Natural killer cell treated with Interleukin-12 subunit alpha and Interleukin-12 subunit beta and Interleukin-15 and Interleukin-18, amount 100 ng/mL, for 72 hours (primary cell): ENCODE results near the gene GUCY1A1. TPM values are rescaled to one million over a fixed set of nuclear protein-coding genes. Genes with fewer than 3 reads are reported as not detected.

Experiments
- ATAC-seq, 2 donors: fragments of 150-1000 bp; cut with Tn5 transposase in 1 of 2; sonication (Bioruptor Pico), chemical (Tn5 transposase) in 1 of 2; 2 replicates each; pipeline ENCODE4 v1.10.0; 2021
- DNase-seq: peaks from one replicate; pipeline ENCODE4 v3.0.0; 2022; ENCODE audit warnings: low spot score
- H3K27ac Mint-ChIP-seq, 2 donors: 1 replicate in 1 of 2; 2 replicates in 1 of 2; pipeline ENCODE4 v1.8.0; 2022; ENCODE audit warnings: mixed read lengths in 2 of 2, mild to moderate bottlenecking in 1 of 2, moderate library complexity in 1 of 2
- H3K27me3 Mint-ChIP-seq, 2 donors: 1 replicate in 1 of 2; 2 replicates in 1 of 2; pipeline ENCODE4 v1.8.0; 2022; ENCODE audit warnings: mixed read lengths in 2 of 2
- H3K36me3 Mint-ChIP-seq: one replicate; pipeline ENCODE4 v1.8.0; 2022; ENCODE audit warnings: mixed read lengths
- H3K4me1 Mint-ChIP-seq, 2 donors: 1 replicate in 1 of 2; 2 replicates in 1 of 2; pipeline ENCODE4 v1.8.0; 2022; ENCODE audit warnings: low read depth in 2 of 2, mixed read lengths in 2 of 2, mild to moderate bottlenecking in 1 of 2
- H3K4me3 Mint-ChIP-seq: one replicate; pipeline ENCODE4 v1.8.0; 2022; ENCODE audit warnings: mixed read lengths
- H3K9me3 Mint-ChIP-seq: 2 replicates; pipeline ENCODE4 v1.8.0; 2022; ENCODE audit warnings: mixed read lengths
- total RNA-seq, 2 donors: library from RNA; stranded (reverse); gene quantifications; one replicate each; pipeline ENCODE4 v1.2.3, GENCODE V29; 2022

GUCY1A1 gene
- total RNA-seq, 2 donors from 2014 or later, result 0.64 to 0.95 TPM

DNA sequence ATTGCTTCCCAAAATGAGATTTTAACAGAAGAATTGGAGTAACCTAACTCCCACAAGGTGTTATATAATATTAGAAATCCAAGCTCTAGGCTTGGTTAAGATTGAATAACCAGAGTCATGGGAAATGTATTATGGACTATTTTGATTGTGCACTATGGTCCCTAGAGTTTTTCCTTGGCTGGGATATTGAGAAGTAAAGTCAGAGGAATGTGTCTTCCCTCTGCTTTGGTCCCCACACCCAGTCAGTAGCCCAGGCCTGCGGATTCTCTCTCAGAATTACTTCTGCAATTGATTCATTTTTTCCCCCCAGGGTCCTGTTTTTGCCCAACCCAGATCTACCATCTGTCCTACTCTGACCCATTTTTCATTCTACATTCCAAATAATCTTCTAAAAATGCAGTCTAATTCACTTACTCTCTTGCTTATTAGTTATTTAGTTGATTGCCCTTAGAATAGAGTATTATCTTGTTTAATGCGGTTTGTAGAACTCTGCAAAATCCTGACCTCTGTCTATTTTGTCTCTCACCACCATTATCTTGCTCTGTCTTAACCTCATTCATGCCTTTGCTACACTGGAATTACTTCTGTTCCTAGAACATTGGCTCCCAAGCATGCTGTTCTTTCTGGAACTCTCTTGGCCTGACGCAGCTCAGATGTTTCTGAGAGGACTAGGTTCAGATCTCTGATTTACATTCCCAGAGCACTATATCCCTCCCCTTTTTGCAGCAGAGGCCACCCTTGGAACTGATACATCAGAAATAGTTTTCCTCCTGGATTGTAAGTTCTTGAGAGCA is 23.6 kb downstream of the GUCY1A1 start:
- H3K27me3 Mint-ChIP-seq, result no peaks in the 10 kb centered on the region
- DNase-seq (no peak), ATAC-seq (no peak)
- no peaks in the 10 kb centered on the region for H3K9me3 Mint-ChIP-seq
- no peaks in the 10 kb centered on the region for H3K36me3 Mint-ChIP-seq
- no peak overlapping the region for H3K27ac Mint-ChIP-seq
- H3K4me1 Mint-ChIP-seq, result no peaks in the 10 kb centered on the region
- H3K4me3 Mint-ChIP-seq, result no peak overlapping the region

DNA sequence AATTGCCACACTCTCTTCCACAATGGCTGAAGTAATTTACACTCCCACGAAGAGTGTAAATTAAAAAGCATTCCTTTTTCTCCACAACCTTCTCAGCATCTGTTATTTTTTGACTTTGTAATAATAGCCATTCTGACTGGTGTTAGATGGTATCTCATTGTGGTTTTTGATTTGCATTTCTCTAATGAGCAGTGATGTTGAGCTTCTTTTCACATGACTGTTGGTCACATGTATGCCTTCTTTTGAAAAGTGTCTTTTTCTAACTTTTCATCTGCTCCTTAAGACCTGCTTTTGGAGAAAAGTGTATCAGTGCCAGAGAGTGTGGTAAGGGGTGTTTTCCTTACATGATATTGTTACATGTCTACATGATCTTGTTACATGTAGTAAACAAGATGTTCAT is 25.7 kb downstream of the GUCY1A1 start:
- H3K4me1 Mint-ChIP-seq, result no peaks in the 10 kb centered on the region
- no peaks in the 10 kb centered on the region for H3K27me3 Mint-ChIP-seq
- no peaks in the 10 kb centered on the region for H3K9me3 Mint-ChIP-seq
- ATAC-seq, result no peak
- no peak overlapping the region for H3K4me3 Mint-ChIP-seq
- DNase-seq, result no peak
- no peaks in the 10 kb centered on the region for H3K36me3 Mint-ChIP-seq
- H3K27ac Mint-ChIP-seq, result no peak overlapping the region

DNA sequence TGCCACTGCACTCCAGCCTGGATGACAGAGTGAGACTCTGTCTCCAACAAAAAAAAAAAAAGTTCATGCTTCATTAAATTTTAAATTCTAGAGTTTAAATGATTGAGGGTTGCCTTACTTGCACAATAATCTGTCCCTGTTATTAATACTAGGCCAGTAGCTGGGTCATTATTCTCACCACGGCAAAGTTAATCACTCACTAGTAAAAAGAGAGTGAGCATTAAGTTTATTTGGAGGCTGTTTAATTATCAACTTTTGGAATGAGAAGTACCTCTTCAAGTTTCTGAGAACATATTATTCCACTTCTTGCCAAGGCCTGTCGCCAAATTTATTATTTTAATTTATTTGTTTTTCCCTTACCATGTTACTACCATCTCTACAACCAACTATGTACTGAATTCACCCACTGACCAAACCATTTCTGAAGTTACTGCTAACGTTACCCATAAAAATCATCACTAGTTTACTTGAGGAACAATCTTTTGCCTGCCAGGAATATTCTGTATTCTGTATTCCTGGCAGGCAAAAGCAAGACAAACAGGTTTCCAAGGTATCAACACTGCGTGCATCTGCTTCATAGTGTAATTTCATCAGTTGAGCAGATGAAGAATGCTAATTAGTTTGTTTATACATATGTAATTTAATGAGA is 26.5 kb downstream of the GUCY1A1 start:
- Mint-ChIP-seq H3K4me1 (no peaks in the 10 kb centered on the region), H3K27ac (no peak overlapping the region), H3K36me3 (no peaks in the 10 kb centered on the region), H3K4me3 (no peak overlapping the region), H3K27me3 (no peaks in the 10 kb centered on the region), H3K9me3 (no peaks in the 10 kb centered on the region)
- no peak for DNase-seq
- ATAC-seq, result no peak

DNA sequence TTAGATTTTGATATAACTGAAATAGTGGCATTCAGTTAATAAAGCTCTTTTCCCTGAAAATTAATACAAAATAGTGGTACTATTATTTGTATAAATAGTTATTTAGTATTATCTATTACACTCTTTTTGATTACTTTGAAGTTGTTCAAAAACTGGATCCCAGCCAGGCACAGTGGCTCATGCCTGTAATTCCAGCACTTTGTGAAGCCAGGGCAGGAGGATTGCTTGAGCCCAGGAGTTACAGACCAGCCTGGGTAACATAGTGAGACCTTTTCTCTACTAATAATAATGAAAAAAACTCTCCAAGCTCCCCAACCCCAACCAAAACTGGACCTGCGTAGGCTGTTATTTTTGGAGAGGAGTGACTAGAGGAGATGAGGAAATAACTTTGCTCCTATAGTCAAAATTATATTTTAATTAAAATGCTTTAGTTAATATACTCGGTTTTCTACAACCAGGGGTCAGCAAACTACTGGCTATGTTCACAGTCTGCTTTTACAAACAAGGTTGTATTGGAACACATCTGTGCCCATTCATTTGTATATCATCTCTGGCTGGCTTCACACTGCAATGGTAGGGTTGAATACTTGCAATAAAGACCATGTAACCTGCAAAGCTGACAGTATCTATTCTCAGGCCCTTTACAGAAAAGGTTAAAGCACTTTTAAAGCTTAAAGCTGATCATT is 27.6 kb downstream of the GUCY1A1 start:
- no peak overlapping the region for H3K27ac Mint-ChIP-seq
- H3K4me1 Mint-ChIP-seq, result no peaks in the 10 kb centered on the region

DNA sequence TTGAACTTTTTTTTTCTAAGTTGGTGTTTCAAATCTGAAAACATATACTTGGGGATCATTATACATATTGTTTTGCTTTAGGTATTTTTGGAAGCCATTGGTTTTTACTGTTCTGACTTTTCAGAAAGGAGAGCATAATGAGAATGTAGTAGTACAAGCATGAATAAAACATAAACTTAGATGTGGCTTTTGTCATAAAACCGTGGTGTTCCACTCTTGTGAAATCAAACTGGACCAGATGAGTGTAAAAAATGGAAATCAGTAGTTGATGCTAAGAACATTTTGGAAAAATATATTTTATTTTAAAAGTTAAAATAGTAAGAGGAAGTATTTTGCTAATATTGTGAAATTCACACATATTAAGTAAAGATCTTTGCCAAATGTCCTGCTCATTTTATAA is 29.6 kb downstream of the GUCY1A1 start:
- Mint-ChIP-seq H3K4me1 (no peaks in the 10 kb centered on the region), H3K27me3 (no peaks in the 10 kb centered on the region), H3K36me3 (no peaks in the 10 kb centered on the region), H3K27ac (no peak overlapping the region), H3K9me3 (no peaks in the 10 kb centered on the region), H3K4me3 (no peak overlapping the region)
- ATAC-seq, result no peak
- no peak for DNase-seq

More for the DNA sequence above, 27.6 kb downstream of the GUCY1A1 start:
- H3K9me3 Mint-ChIP-seq, result no peaks in the 10 kb centered on the region
- no peaks in the 10 kb centered on the region for H3K27me3 Mint-ChIP-seq
- no peak overlapping the region for H3K4me3 Mint-ChIP-seq
- ATAC-seq (no peak), DNase-seq (no peak)
- no peaks in the 10 kb centered on the region for H3K36me3 Mint-ChIP-seq

DNA sequence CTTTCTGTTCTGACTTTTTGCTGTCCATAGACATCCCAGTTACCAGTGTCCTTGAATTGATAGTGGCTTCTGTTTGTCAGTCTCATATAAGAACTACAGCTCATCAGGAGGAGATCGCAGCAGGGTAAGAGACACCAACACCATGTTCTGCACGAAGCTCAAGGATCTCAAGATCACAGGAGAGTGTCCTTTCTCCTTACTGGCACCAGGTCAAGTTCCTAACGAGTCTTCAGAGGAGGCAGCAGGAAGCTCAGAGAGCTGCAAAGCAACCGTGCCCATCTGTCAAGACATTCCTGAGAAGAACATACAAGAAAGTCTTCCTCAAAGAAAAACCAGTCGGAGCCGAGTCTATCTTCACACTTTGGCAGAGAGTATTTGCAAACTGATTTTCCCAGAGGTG is 30.1 kb downstream of the GUCY1A1 start:
- Mint-ChIP-seq H3K27ac (no peak overlapping the region), H3K36me3 (no peaks in the 10 kb centered on the region), H3K27me3 (no peaks in the 10 kb centered on the region), H3K4me3 (no peak overlapping the region), H3K9me3 (no peaks in the 10 kb centered on the region), H3K4me1 (no peaks in the 10 kb centered on the region)
- no peak for ATAC-seq
- no peak for DNase-seq

DNA sequence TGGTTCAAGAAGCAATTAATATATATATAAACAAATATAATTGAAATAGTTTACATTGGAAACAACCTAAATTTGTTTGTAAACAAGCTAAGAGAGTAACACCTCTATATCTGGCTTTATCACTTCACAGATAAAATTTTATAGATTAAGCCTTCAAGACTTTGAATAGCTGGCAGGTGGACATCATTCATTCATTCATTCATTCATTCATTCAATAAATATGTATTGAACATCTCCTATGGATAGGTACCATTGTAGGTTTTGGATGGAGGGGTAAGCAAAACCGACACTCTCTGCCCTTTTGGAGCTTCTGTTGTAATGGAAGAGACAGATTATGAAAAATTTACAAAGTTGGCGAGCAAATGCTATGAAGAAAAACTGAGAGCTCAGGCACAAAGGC is 35.2 kb downstream of the GUCY1A1 start:
- Mint-ChIP-seq H3K27ac (no peak overlapping the region), H3K9me3 (no peaks in the 10 kb centered on the region), H3K27me3 (no peaks in the 10 kb centered on the region), H3K4me1 (no peaks in the 10 kb centered on the region), H3K4me3 (no peak overlapping the region), H3K36me3 (no peaks in the 10 kb centered on the region)
- DNase-seq (no peak), ATAC-seq (no peak)

DNA sequence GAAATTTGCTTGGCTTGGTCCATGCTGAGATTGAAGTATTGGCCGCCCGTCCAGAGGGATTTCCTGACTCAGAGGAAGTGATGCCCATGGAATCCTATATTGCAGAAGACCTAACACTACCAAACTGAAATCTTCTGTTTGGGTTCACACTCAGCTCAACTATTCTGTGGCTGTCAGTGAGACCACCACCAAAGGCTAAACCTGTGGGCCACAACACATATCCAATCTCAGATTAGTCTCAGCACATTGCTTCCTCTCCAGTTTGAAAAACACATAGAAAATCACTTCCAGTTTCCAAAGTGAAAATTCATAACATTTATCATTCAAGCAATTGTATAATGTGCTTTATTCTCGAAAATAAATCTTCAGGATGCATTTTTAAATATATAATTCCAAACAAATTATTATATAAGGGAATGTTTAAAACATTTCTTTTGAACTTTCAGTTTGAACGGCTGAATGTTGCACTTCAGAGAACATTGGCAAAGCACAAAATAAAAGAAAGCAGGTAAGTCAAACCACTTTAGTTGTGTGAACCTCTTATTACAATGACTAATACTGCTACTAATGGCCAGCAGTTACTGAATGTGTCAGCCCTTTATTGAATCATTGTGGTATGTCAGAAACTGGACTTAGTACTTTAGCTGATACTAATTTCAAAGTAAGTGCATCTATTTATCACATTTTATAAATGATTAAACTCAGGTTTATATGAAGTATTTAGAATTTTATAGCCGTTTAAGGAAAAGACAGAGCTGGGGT is 37.0 kb downstream of the GUCY1A1 start:
- H3K27me3 Mint-ChIP-seq, result no peaks in the 10 kb centered on the region
- H3K27ac Mint-ChIP-seq, result no peak overlapping the region
- DNase-seq (no peak), ATAC-seq (no peak)
- no peaks in the 10 kb centered on the region for H3K36me3 Mint-ChIP-seq
- H3K4me3 Mint-ChIP-seq, result no peak overlapping the region
- H3K4me1 Mint-ChIP-seq, result no peaks in the 10 kb centered on the region
- H3K9me3 Mint-ChIP-seq, result no peaks in the 10 kb centered on the region

DNA sequence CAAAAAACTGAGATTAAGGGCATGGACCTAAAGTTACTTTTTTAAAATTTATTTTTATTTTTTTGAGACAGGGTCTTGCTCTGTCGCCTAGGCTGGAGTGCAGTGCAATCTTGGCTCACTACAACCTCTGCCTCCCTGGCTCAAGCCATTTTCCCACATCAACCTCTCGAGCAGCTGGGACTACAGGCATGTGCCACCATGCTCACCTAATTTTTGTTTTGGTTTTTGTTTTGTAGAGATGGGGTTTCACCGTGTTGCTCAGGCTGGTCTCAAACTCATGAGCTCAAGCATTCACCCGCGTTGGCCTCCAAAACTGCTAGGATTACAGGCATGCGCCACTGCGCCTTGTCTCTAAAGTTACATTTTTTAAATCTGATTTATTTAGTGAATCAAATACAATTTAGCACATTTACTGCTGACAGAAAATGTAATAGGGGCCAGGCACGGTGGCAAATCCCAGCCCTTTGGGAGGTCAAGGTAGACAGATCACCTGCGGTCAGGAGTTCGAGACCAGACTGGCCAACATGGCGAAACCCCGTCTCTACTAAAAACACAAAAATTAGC is 38.3 kb downstream of the GUCY1A1 start:
- ATAC-seq (no peak), DNase-seq (no peak)
- no peaks in the 10 kb centered on the region for H3K4me1 Mint-ChIP-seq
- H3K36me3 Mint-ChIP-seq, result no peaks in the 10 kb centered on the region
- no peak overlapping the region for H3K27ac Mint-ChIP-seq
- H3K27me3 Mint-ChIP-seq, result no peaks in the 10 kb centered on the region
- H3K4me3 Mint-ChIP-seq, result no peak overlapping the region
- no peaks in the 10 kb centered on the region for H3K9me3 Mint-ChIP-seq

DNA sequence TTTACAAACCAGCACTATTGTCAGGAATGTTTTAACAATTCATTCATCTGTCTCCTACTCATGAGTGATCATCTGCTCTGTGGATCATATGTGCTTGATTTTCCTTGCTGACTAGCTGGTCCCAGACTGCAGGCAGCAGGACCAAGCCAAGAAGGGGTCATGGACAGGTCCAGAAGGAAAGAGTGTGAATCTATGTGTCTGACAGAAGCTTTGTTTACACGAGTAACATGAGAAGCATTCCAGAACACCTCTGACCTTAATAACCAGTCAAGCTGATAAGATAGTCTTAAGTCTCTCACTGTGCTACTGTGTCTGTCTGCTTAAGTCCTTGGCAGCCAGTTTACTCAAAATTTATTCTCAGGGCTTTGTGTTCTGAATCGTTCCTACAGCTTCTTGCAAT is 39.0 kb downstream of the GUCY1A1 start:
- Mint-ChIP-seq H3K27me3 (no peaks in the 10 kb centered on the region), H3K27ac (no peak overlapping the region), H3K4me3 (no peak overlapping the region), H3K4me1 (no peaks in the 10 kb centered on the region), H3K36me3 (no peaks in the 10 kb centered on the region), H3K9me3 (no peaks in the 10 kb centered on the region)
- no peak for ATAC-seq
- no peak for DNase-seq

DNA sequence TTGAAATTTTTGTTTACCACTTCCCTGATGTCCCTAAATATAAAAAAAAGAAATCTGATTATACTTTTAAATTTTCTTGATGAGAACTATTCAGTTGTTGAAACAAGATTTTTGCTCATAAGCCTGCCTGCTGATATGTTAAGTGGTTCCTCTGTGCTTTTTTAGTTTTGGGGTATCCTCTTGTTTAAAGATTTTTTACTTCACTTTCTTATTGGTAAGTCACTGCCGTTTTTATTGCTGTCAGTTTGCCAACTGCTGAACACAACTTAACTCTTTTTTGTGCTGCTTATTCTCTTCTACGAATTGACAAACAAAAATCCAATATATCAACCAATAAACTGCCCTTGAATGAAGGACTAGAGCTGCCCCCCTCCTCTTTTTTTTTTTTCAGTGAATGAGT is 39.5 kb downstream of the GUCY1A1 start:
- H3K9me3 Mint-ChIP-seq, result no peaks in the 10 kb centered on the region
- no peak overlapping the region for H3K27ac Mint-ChIP-seq
- no peaks in the 10 kb centered on the region for H3K4me1 Mint-ChIP-seq
- DNase-seq, result no peak
- H3K36me3 Mint-ChIP-seq, result no peaks in the 10 kb centered on the region
- no peaks in the 10 kb centered on the region for H3K27me3 Mint-ChIP-seq
- H3K4me3 Mint-ChIP-seq, result no peak overlapping the region
- no peak for ATAC-seq

DNA sequence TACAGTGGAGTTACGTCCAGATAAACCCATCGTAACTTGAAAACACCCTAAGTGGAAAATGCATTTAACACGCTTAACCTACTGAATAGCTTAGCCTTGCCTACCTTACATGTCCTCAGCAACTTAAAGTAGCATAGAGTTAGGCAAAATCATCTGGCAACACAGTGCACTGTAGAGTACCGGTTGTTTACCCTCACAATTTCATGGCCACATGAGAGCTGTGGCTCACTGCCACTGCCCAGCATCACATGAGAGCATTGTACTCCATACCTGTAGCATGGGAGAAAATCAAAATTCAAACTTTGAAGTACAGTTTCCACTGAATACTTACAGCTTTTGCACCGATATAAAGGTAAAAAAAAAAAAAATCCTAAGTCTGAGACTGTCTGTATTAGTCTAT is 40.6 kb downstream of the GUCY1A1 start:
- ATAC-seq (no peak), DNase-seq (no peak)
- Mint-ChIP-seq H3K27ac (no peak overlapping the region), H3K9me3 (no peaks in the 10 kb centered on the region), H3K4me1 (no peaks in the 10 kb centered on the region), H3K4me3 (no peak overlapping the region), H3K27me3 (no peaks in the 10 kb centered on the region), H3K36me3 (no peaks in the 10 kb centered on the region)

DNA sequence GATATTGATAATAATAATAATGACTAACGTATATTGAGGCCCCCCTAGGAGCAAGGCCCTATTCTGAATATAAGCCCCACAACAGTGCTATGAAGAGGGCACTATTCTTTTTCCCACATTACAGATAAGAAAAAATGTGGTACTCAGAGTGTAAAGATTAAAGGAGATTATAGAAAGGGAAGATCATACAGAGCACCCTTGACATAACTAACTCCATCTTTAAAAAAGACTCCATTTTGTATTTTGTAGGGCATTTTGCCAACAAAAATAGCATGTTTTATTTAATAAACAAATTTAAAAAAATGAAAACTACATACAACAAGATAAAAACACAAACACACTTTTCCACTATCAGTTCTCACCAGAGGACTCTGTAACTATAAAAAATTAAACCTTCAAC is 42.1 kb downstream of the GUCY1A1 start:
- Mint-ChIP-seq H3K4me3 (no peak overlapping the region), H3K9me3 (no peaks in the 10 kb centered on the region), H3K27me3 (no peaks in the 10 kb centered on the region), H3K4me1 (no peaks in the 10 kb centered on the region), H3K27ac (no peak overlapping the region), H3K36me3 (no peaks in the 10 kb centered on the region)
- DNase-seq (no peak), ATAC-seq (no peak)
